HepG2 (cell line): ENCODE data around the gene TMEM233. TPM values are rescaled to one million over a fixed set of nuclear protein-coding genes. Genes with fewer than 3 reads are reported as not detected.
A peak's percentile ranks its signal among the peaks of the same experiment; 100 is the strongest.

ENCODE experiments used
- ATAC-seq: fragments of 200-7000 bp; cut with Tn5 transposase; 3 replicates; pipeline ENCODE4 v1.9.1; 2020; ENCODE audit warnings: mild to moderate bottlenecking, moderate library complexity
- BruUV-seq: library from RNA; stranded (reverse); fragments of 400-500 nt; replicated peaks from 2 replicates; lab custom pipeline; 2021; lab: Mats Ljungman, UMichigan
- CTCF ChIA-PET: fragments of 300-600 bp; formaldehyde crosslinking; extraction: SDS; loops from one replicate; lab custom pipeline; 2021; ENCODE audit warnings: low total read pairs, inconsistent platforms, low intra/inter-chr PET ratio; lab: Yijun Ruan, JAX
- POLR2A ChIA-PET: fragments of 350-600 bp; sonication (Branson Sonifier 250); formaldehyde crosslinking; loops from one replicate; lab custom pipeline; 2020; ENCODE audit warnings: antibody characterized with exemption, inconsistent platforms; lab: Yijun Ruan, JAX
- DNase-seq: peaks from one replicate; pipeline ENCODE4 v3.0.0-alpha.2; 2015; ENCODE audit warnings: low spot score
- FAIRE-seq: peaks from 3 replicates; lab custom pipeline; 2011; peaks lifted over from hg19 to GRCh38; lab: Jason Lieb, UNC
- H2AFZ ChIP-seq: one replicate; pipeline ENCODE4 v1.6.1; 2011; ENCODE audit warnings: low read length, inconsistent platforms
- H3K27ac ChIP-seq: fragments of 300-600 bp; 3 replicates; pipeline ENCODE4 v1.8.0; 2011; ENCODE audit warnings: mixed run types, mild to moderate bottlenecking, mixed read lengths, low read length, inconsistent platforms; ENCODE audit not compliant: insufficient read depth; ENCODE audit errors: extremely low read length
- H3K27me3 ChIP-seq, 2 experiments: fragments of 200-600 bp in 1 of 2; 2 replicates in 1 of 2; 3 replicates in 1 of 2; pipeline versions ENCODE4 v1.6.0 to v1.8.0; 2011; ENCODE audit warnings: low read length in 2 of 2, mild to moderate bottlenecking in 2 of 2, moderate library complexity in 2 of 2, inconsistent platforms in 1 of 2; ENCODE audit not compliant: insufficient read depth in 2 of 2, control insufficient read depth in 1 of 2
- H3K36me3 ChIP-seq, 2 experiments: fragments of 200-600 bp in 1 of 2; replicated peaks in 1 of 2; 2 replicates in 1 of 2; 3 replicates in 1 of 2; pipeline versions ENCODE4 v1.5.1 to v1.8.0; 2011; ENCODE audit warnings: low read length in 2 of 2, inconsistent platforms in 1 of 2; ENCODE audit not compliant: insufficient read depth in 2 of 2, control insufficient read depth in 1 of 2
- H3K4me1 ChIP-seq: 2 replicates; pipeline ENCODE4 v1.5.1; 2012; ENCODE audit warnings: low read length, inconsistent platforms; ENCODE audit not compliant: insufficient read depth
- H3K4me2 ChIP-seq: 2 replicates; pipeline ENCODE4 v1.6.0; 2011; ENCODE audit warnings: low read depth, low read length, inconsistent platforms
- H3K4me3 ChIP-seq, 3 experiments: fragments of 200-600 bp in 1 of 3; sonication (generic), shearing (Covaris generic) in 1 of 3; replicated peaks in 1 of 3; 2 replicates each; pipeline ENCODE4 v1.5.1; 2011 to 2016; ENCODE audit warnings: low read length in 3 of 3, inconsistent platforms in 2 of 3, low read depth in 2 of 3, mild to moderate bottlenecking in 2 of 3, control low read depth in 1 of 3, mixed read lengths in 1 of 3; ENCODE audit not compliant: insufficient read depth in 1 of 3
- H3K79me2 ChIP-seq: one replicate; pipeline ENCODE4 v1.6.1; 2011; ENCODE audit warnings: low read length, inconsistent platforms; ENCODE audit not compliant: insufficient read depth
- H3K9ac ChIP-seq: 2 replicates; pipeline ENCODE4 v1.6.0; 2011; ENCODE audit warnings: mild to moderate bottlenecking, low read depth, low read length, inconsistent platforms; ENCODE audit not compliant: insufficient read depth
- H3K9me3 ChIP-seq: 2 replicates; pipeline ENCODE4 v1.5.1; 2012; ENCODE audit warnings: mild to moderate bottlenecking, low read length
- H4K20me1 ChIP-seq: 2 replicates; pipeline ENCODE4 v1.6.0; 2011; ENCODE audit warnings: inconsistent platforms, mild to moderate bottlenecking, low read length, moderate library complexity; ENCODE audit not compliant: insufficient read depth
- CBFB ChIP-seq: sonication (generic); formaldehyde crosslinking; IDR thresholded peaks from 2 replicates; pipeline ENCODE4 v1.4.0; 2020; ENCODE audit warnings: missing genetic modification reagents
- FOXK2 ChIP-seq: fragments of 450-650 bp; IDR thresholded peaks from 2 replicates; pipeline ENCODE4 v1.6.1; 2016
- KDM3A ChIP-seq: IDR thresholded peaks from 2 replicates; pipeline ENCODE4 v1.6.1; 2018; ENCODE audit warnings: low read depth, missing compliant biosample characterization
- NFYC ChIP-seq: IDR thresholded peaks from 2 replicates; pipeline ENCODE4 v1.6.1; 2016; ENCODE audit warnings: missing genetic modification reagents, missing compliant biosample characterization
- NRL ChIP-seq: sonication (generic); formaldehyde crosslinking; IDR thresholded peaks from 2 replicates; pipeline ENCODE4 v1.5.0; 2020; ENCODE audit warnings: missing genetic modification reagents, mild to moderate bottlenecking, moderate library complexity, borderline replicate concordance
- PAF1 ChIP-seq: IDR thresholded peaks from 2 replicates; pipeline ENCODE4 v1.6.1; 2016; ENCODE audit warnings: missing genetic modification reagents, missing compliant biosample characterization
- POLR2A ChIP-seq, 2 experiments: IDR thresholded peaks; 2 replicates each; pipeline ENCODE4 v1.6.1; 2011; ENCODE audit warnings: low read depth in 2 of 2, low read length in 2 of 2, mild to moderate bottlenecking in 1 of 2, moderate library complexity in 1 of 2; ENCODE audit not compliant: insufficient read depth in 1 of 2
- SKI ChIP-seq: fragments of 450-650 bp; IDR thresholded peaks from one replicate; pipeline ENCODE4 v1.6.1; 2018; ENCODE audit warnings: mild to moderate bottlenecking; ENCODE audit not compliant: partially characterized antibody
- ZFX ChIP-seq: sonication (generic); formaldehyde crosslinking; IDR thresholded peaks from 2 replicates; pipeline ENCODE4 v1.4.0; 2020; ENCODE audit warnings: mild to moderate bottlenecking, low read depth, missing genetic modification reagents, moderate library complexity
- ZNF317 ChIP-seq: sonication (generic); formaldehyde crosslinking; IDR thresholded peaks from 2 replicates; pipeline ENCODE4 v1.5.0; 2020; ENCODE audit warnings: mild to moderate bottlenecking, missing genetic modification reagents
- ZNF350 ChIP-seq: sonication (generic); formaldehyde crosslinking; IDR thresholded peaks from 2 replicates; pipeline ENCODE4 v1.4.0; 2020; ENCODE audit warnings: mild to moderate bottlenecking, low read depth, missing genetic modification reagents, borderline replicate concordance
- ZNF564 ChIP-seq: sonication (generic); formaldehyde crosslinking; IDR thresholded peaks from 2 replicates; pipeline ENCODE4 v1.8.1; 2023; ENCODE audit warnings: mild to moderate bottlenecking, missing genetic modification reagents
- ZSCAN9 ChIP-seq: IDR thresholded peaks from 2 replicates; pipeline ENCODE4 v1.6.1; 2016; ENCODE audit warnings: borderline replicate concordance
- WGBS: methylation state at CpG from one replicate; pipeline ENCODE4 v1.1.6; 2017; ENCODE audit warnings: low lambda C conversion rate; 5-methylcytosine and 5-hydroxymethylcytosine counted together
- in situ Hi-C: cut with HindIII; loops from 2 replicates; pipeline ENCODE4 v1.10.0; 2017; ENCODE audit warnings: low pct_unique_long_range_greater_than_20kb; ENCODE audit not compliant: extremely low pct_ligation_motif_present
- intact Hi-C: fragments of 100-400 bp; cut with micrococcal nuclease; formaldehyde crosslinking; loops from one replicate; pipeline ENCODE4 v1.10.0; 2022; ENCODE audit not compliant: unreplicated experiment
- polyA plus RNA-seq, 8 experiments: library from polyadenylated mRNA; depleted of rRNA in 3 of 8; stranded (reverse) in 7 of 8; unstranded in 1 of 8; fragments of >200 nt; fragmentation: Illumina TruSeq in 4 of 8; extraction: Trizol in 4 of 8; gene quantifications; 2 replicates each; pipeline versions ENCODE4 v1.2.1 to v1.2.3, GENCODE V29; 2011 to 2016; ENCODE audit warnings: low read depth in 4 of 8, missing spikeins in 1 of 8, mixed read lengths in 1 of 8; ENCODE audit not compliant: insufficient read depth in 1 of 8
- total RNA-seq, 5 experiments: library from RNA; depleted of rRNA; stranded (reverse); fragments of >200 nt; fragmentation: Illumina TruSeq; extraction: Trizol; gene quantifications; 2 replicates each; pipeline ENCODE4 v1.2.3, GENCODE V29; 2016; ENCODE audit warnings: low read depth in 1 of 5
- TF ChIP-seq, protein P1 (sequence below): conservative IDR thresholded peaks from 2 replicates; pipeline ENCODE4 v1.6.1; 2018; ENCODE audit warnings: missing genetic modification reagents
- TF ChIP-seq, protein P2 (sequence below): sonication (generic); formaldehyde crosslinking; IDR thresholded peaks from 2 replicates; pipeline ENCODE4 v1.8.1; 2023; ENCODE audit warnings: missing genetic modification reagents, mild to moderate bottlenecking, borderline replicate concordance
- TF ChIP-seq, protein P3 (sequence below): sonication (generic); formaldehyde crosslinking; IDR thresholded peaks from 2 replicates; pipeline ENCODE4 v1.5.0; 2020; ENCODE audit warnings: mild to moderate bottlenecking, missing genetic modification reagents, moderate library complexity

The TMEM233 gene
- total and polyA plus RNA-seq, 2 of the 13 experiments (the other 11 are each of a cell fraction or from before 2014, with no cell fraction given): 0.03 TPM; not detected in 1

DNA sequence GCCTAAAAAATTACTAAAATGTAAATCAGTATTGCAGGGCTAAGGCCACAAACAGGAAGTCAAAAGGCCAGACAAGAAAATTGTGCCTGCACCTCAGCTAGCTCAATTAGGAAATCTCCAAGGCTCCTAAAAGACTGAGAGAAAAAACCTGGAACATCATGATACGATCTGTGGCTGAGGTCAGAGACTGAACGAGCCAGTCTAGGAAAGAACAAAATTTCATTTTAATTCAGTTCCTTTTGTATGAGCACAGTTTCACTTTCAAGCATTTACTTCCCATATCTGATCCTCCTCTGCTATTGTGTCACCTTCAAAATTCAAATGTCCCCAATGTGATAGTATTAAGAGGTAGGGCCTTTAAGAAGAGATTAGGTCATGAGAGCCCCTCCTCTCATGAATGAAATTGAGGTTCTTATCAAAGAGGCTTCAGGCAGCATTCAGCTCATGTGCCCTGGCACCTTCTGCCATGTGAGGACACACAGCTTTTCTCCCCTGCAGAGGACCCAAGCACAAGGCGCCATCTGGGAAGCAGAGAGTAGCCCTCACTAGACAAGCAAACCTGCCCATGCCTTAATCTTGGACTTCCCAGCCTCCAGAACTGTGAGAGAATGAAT is 89.2 kb downstream of the TMEM233 start:
- in situ Hi-C loops (no loop called here), intact Hi-C loops (no loop called here)

DNA sequence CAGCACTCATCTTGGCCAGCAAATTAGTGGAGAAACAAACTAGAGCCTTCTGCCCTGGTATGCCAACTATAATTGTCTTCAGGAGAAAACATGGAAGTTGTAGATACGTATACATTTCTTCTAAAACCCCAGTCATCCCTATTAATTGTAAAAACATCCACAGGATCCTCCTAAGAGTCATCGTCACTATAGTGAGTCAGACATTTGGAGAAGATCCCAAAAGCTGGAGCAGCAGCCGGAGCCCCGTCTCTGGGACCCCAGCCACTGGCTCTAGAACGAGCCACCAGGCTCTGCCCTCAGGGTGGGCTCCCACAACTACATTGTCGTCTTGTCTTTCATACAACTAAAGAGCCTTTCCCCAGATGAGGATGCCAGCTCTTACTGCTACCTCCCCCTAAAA is 89.8 kb downstream of the TMEM233 start:
- in situ Hi-C loops (no loop called here), intact Hi-C loops (no loop called here)
- Histone ChIP-seq H3K4me3 (peak overlapping the region in 1 of 3 experiments; percentile 35; a peak in 1 of 6 replicates), H3K4me1 (peaks cover 89% of the 10 kb centered on the region), H3K79me2 (no peaks in the 10 kb centered on the region), H2AFZ (no peak overlapping the region), H3K36me3 (peaks cover 9 to 33% of the 10 kb centered on the region in 2 experiments), H3K27ac (peak overlapping the region; percentile 65), H3K4me2 (peak overlapping the region; percentile 60), H3K9ac (no peak overlapping the region), H4K20me1 (no peaks in the 10 kb centered on the region), H3K9me3 (no peaks in the 10 kb centered on the region), H3K27me3 (no peaks in the 10 kb centered on the region)
- ATAC-seq (peak; percentile 52), FAIRE-seq (no peak), DNase-seq (no peak)
- ChIA-PET CTCF (no interaction called here), POLR2A (interaction anchor here (1.4 to 6.1 kb wide), 3 partner anchors 10 to 14 kb away, joined by 3 to 40 read pairs (median 6); partner anchors contain the start of gene PRKAB1)
- 51% methylated on average over 6 of the region's 6 CpGs for WGBS
- BruUV-seq: no TSS peak
- TF ChIP-seq ZSCAN9 (CRISPR knock-in tag) (no peak), NRL (CRISPR knock-in tag) (no peak), CBFB (no peak), ZNF317 (CRISPR knock-in tag) (no peak), PAF1 (CRISPR knock-in tag) (0 out of 2 replicates have a peak, but pooled peaks have one; percentile 32), FOXK2 (no peak), NFYC (CRISPR knock-in tag) (no peak), ZFX (no peak), ZNF350 (CRISPR knock-in tag) (no peak)
- TF ChIP-seq, protein P1, sequence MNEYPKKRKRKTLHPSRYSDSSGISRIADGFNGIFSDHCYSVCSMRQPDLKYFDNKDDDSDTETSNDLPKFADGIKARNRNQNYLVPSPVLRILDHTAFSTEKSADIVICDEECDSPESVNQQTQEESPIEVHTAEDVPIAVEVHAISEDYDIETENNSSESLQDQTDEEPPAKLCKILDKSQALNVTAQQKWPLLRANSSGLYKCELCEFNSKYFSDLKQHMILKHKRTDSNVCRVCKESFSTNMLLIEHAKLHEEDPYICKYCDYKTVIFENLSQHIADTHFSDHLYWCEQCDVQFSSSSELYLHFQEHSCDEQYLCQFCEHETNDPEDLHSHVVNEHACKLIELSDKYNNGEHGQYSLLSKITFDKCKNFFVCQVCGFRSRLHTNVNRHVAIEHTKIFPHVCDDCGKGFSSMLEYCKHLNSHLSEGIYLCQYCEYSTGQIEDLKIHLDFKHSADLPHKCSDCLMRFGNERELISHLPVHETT (CRISPR knock-in tag): no peak
- TF ChIP-seq, protein P2, sequence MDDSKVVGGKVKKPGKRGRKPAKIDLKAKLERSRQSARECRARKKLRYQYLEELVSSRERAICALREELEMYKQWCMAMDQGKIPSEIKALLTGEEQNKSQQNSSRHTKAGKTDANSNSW: no peak

More for the DNA sequence above, 89.2 kb downstream of the TMEM233 start:
- CTCF ChIA-PET: no interaction called here
- no peaks in the 10 kb centered on the region for H3K9me3 ChIP-seq
- POLR2A ChIA-PET: interaction anchor here (1.8 to 6.1 kb wide), 2 partner anchors 12 to 14 kb away, joined by 3 to 40 read pairs; partner anchors contain the start of gene PRKAB1
- WGBS: 90% methylated on average over 3 of the region's 3 CpGs
- TF ChIP-seq ZNF564 (CRISPR knock-in tag): peak; percentile 97; the same call in 1 of the 2 replicates
- TF ChIP-seq, protein P3, sequence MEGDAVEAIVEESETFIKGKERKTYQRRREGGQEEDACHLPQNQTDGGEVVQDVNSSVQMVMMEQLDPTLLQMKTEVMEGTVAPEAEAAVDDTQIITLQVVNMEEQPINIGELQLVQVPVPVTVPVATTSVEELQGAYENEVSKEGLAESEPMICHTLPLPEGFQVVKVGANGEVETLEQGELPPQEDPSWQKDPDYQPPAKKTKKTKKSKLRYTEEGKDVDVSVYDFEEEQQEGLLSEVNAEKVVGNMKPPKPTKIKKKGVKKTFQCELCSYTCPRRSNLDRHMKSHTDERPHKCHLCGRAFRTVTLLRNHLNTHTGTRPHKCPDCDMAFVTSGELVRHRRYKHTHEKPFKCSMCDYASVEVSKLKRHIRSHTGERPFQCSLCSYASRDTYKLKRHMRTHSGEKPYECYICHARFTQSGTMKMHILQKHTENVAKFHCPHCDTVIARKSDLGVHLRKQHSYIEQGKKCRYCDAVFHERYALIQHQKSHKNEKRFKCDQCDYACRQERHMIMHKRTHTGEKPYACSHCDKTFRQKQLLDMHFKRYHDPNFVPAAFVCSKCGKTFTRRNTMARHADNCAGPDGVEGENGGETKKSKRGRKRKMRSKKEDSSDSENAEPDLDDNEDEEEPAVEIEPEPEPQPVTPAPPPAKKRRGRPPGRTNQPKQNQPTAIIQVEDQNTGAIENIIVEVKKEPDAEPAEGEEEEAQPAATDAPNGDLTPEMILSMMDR: no peak
- no peak for TF ChIP-seq SKI
- no peak for TF ChIP-seq KDM3A (CRISPR knock-in tag)
- TF ChIP-seq POLR2A (IDR thresholded peaks at IDR 0.05; ENCODE audit: insufficient read depth in 1 of 2, low read depth in 2 of 2, low read length in 2 of 2): 0 out of 4 replicates have a peak, but pooled peaks of 1 of the 2 experiments have one; percentile 15
- TF ChIP-seq, all 625 proteins: peak for 2
- FAIRE-seq: no peak
- BruUV-seq: no TSS peak
- H3K36me3 ChIP-seq: peaks cover 14 to 34% of the 10 kb centered on the region in 2 experiments
- DNase-seq: no peak
- no peak overlapping the region for H3K4me3 ChIP-seq
- H3K79me2 ChIP-seq: no peaks in the 10 kb centered on the region
- peak overlapping the region; percentile 65 for H3K27ac ChIP-seq
- no peaks in the 10 kb centered on the region for H3K27me3 ChIP-seq
- no peak for ATAC-seq
- H3K4me2 ChIP-seq: no peak overlapping the region
- no peaks in the 10 kb centered on the region for H4K20me1 ChIP-seq
- no peak overlapping the region for H3K9ac ChIP-seq
- H3K4me1 ChIP-seq: peaks cover 89% of the 10 kb centered on the region
- H2AFZ ChIP-seq: no peak overlapping the region
